ENCODE data around the gene TRAF2.
"Not testable (repeated sequence)": the region's sequence is repeated elsewhere in the genome, so short reads cannot be mapped to it uniquely, and the experiment has no call there.

Gene TRAF2

GRCh38 chr9:136882109-136882946 lies 4.0 kb upstream of the TRAF2 start:
- DNase-seq (ENCODE audit: low read depth): peak; percentile 89

GRCh38 chr9:136882947-136883283 lies 3.4 kb upstream of the TRAF2 start:
- DNase-seq (ENCODE audit: low read depth): not testable (repeated sequence)

GRCh38 chr9:136883670-136884069 lies 2.6 kb upstream of the TRAF2 start:
- not testable (repeated sequence) for DNase-seq (ENCODE audit: low read depth)

- peak; percentile 24 for DNase-seq (ENCODE audit: low read depth)
Measured at GRCh38 chr9:136886610-136887597, 588 bp downstream of the TRAF2 start.

- no peak for DNase-seq (ENCODE audit: low read depth)
Measured at GRCh38 chr9:136888454-136888853, 2.1 kb downstream of the TRAF2 start.

- no peak for DNase-seq (ENCODE audit: low read depth)
Measured at GRCh38 chr9:136889858-136890257, 3.5 kb downstream of the TRAF2 start.

- no peak for DNase-seq (ENCODE audit: low read depth)
Measured at GRCh38 chr9:136890661-136891060, 4.3 kb downstream of the TRAF2 start.

- no peak for DNase-seq (ENCODE audit: low read depth)
Measured at GRCh38 chr9:136896027-136896426, 9.7 kb downstream of the TRAF2 start.

GRCh38 chr9:136898483-136899100 lies 12.3 kb downstream of the TRAF2 start:
- DNase-seq (ENCODE audit: low read depth): no peak

GRCh38 chr9:136899196-136899595 lies 12.9 kb downstream of the TRAF2 start:
- no peak for DNase-seq (ENCODE audit: low read depth)

- no peak for DNase-seq (ENCODE audit: low read depth)
Measured at GRCh38 chr9:136900556-136900955, 14.2 kb downstream of the TRAF2 start.

GRCh38 chr9:136900988-136901515 lies 14.7 kb downstream of the TRAF2 start:
- no peak for DNase-seq (ENCODE audit: low read depth)

- DNase-seq (ENCODE audit: low read depth): peak; percentile 48
Measured at GRCh38 chr9:136901516-136902258, 15.4 kb downstream of the TRAF2 start.

GRCh38 chr9:136902259-136902821 lies 16.0 kb downstream of the TRAF2 start:
- DNase-seq (ENCODE audit: low read depth): peak; percentile 89

- DNase-seq (ENCODE audit: low read depth): no peak
Measured at GRCh38 chr9:136903041-136903554, 16.8 kb downstream of the TRAF2 start.

GRCh38 chr9:136906266-136906665 lies 19.9 kb downstream of the TRAF2 start:
- DNase-seq (ENCODE audit: low read depth): no peak

GRCh38 chr9:136907011-136907914 lies 20.9 kb downstream of the TRAF2 start:
- no peak for DNase-seq (ENCODE audit: low read depth)

- DNase-seq (ENCODE audit: low read depth): no peak
Measured at GRCh38 chr9:136910197-136910900, 24.0 kb downstream of the TRAF2 start.

GRCh38 chr9:136910901-136911245 lies 24.6 kb downstream of the TRAF2 start:
- no peak for DNase-seq (ENCODE audit: low read depth)
